Body of pancreas (tissue), 4 donors: ENCODE results near the gene RNF146. TPM values are rescaled to one million over a fixed set of nuclear protein-coding genes. Genes with fewer than 3 reads are reported as not detected.

Experiments
- ATAC-seq: fragments of 150-250 bp; one replicate; pipeline ENCODE4 v1.9.1; 2016
- DNase-seq, 4 donors: peaks; one replicate each; pipeline ENCODE4 v3.0.0-alpha.2; 2019
- H3K27ac ChIP-seq, 4 donors: fragments of 200-600 bp; sonication (generic); 1 replicate in 3 of 4; 2 replicates in 1 of 4; pipeline versions ENCODE4 v1.5.1 to v1.6.1; 2016 to 2019; ENCODE audit warnings: mild to moderate bottlenecking in 1 of 4, mixed read lengths in 1 of 4, moderate library complexity in 1 of 4
- H3K27me3 ChIP-seq, 2 donors: fragments of 200-600 bp; sonication (generic); one replicate each; pipeline ENCODE4 v1.6.0; 2016; ENCODE audit warnings: mild to moderate bottlenecking in 1 of 2
- H3K36me3 ChIP-seq, 2 donors: fragments of 200-600 bp; sonication (generic); replicated peaks in 1 of 2; 2 replicates each; pipeline ENCODE4 v1.5.1; 2016; ENCODE audit warnings: low read depth in 2 of 2; ENCODE audit not compliant: insufficient read depth in 1 of 2
- H3K4me1 ChIP-seq: fragments of 200-600 bp; sonication (generic); one replicate; pipeline ENCODE4 v1.6.0; 2016
- H3K4me3 ChIP-seq, 2 donors: fragments of 200-600 bp; sonication (generic); 1 replicate in 1 of 2; 2 replicates in 1 of 2; pipeline ENCODE4 v1.5.1; 2016 to 2019
- H3K9me3 ChIP-seq, 3 donors: fragments of 200-600 bp; sonication (generic); 1 replicate in 2 of 3; 2 replicates in 1 of 3; pipeline ENCODE4 v1.5.1; 2016
- CTCF ChIP-seq, 7 experiments: fragments of 450-650 bp in 4 of 7; fragments of 200-600 bp in 3 of 7; sonication (generic) in 3 of 7; IDR thresholded peaks; one replicate each; pipeline ENCODE4 v1.5.1; 2016 to 2019; ENCODE audit warnings: antibody characterized with exemption in 7 of 7
- POLR2A ChIP-seq, 3 donors: fragments of 450-650 bp; IDR thresholded peaks; one replicate each; pipeline ENCODE4 v1.6.1; 2016; ENCODE audit warnings: antibody characterized with exemption in 3 of 3, mild to moderate bottlenecking in 2 of 3
- WGBS, 2 donors: methylation state at CpG; one replicate each; pipeline ENCODE4 v1.1.5; 2017; 5-methylcytosine and 5-hydroxymethylcytosine counted together
- intact Hi-C: fragments of 100-400 bp; cut with DNase I; formaldehyde crosslinking; loops from one replicate; pipeline ENCODE4 v1.15.1; 2023
- total RNA-seq, 2 donors: library from RNA; depleted of rRNA; stranded (reverse); fragments of >200 nt; gene quantifications; one replicate each; pipeline ENCODE4 v1.1.0, GENCODE V29; 2016

Gene RNF146
- total RNA-seq, 2 donors from 2014 or later: 36.8 to 42.2 TPM

DNA sequence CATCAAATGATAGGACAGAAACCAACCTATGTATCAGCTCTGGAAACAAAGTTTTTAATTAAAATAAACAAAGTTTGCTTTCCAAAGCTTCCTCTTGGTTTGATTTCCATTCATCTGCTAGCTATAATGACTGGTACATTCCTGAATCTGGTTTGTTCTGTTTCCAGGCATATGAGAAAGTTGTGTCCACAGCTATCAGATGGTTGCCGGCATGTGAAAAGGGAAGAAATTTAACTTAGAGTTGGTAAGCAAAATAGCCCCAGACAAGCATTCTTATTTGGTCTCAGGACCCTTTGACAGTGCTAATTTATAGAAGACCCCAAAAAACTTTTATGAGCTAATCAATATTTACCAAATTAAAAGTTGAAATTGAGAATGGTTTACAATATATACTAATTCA is 3.8 kb upstream of the RNF146 start:
- DNase-seq (no peak), ATAC-seq (no peak)
- TF ChIP-seq CTCF (IDR thresholded peaks at IDR 0.05) (no peak), POLR2A (IDR thresholded peaks at IDR 0.05) (no peak)
- intact Hi-C loops: no loop called here
- WGBS, 2 donors: 79 to 81% methylated on average over 1 of the region's 1 CpG
- Histone ChIP-seq H3K27me3 (no peaks in the 10 kb centered on the region), H3K27ac (no peak overlapping the region), H3K36me3 (no peaks in the 10 kb centered on the region), H3K4me3 (no peak overlapping the region), H3K4me1 (peaks cover 1% of the 10 kb centered on the region), H3K9me3 (no peaks in the 10 kb centered on the region)

GRCh38 chr6:127263481-127263880 is 3.2 kb upstream of the RNF146 start:
- TF ChIP-seq POLR2A (IDR thresholded peaks at IDR 0.05) (no peak), CTCF (IDR thresholded peaks at IDR 0.05) (no peak)
- WGBS, 2 donors: 63 to 68% methylated on average over 4 of the region's 4 CpGs
- Histone ChIP-seq H3K4me1 (peaks cover 7% of the 10 kb centered on the region), H3K27ac (no peak overlapping the region), H3K4me3 (no peak overlapping the region), H3K36me3 (no peaks in the 10 kb centered on the region), H3K27me3 (no peaks in the 10 kb centered on the region), H3K9me3 (no peaks in the 10 kb centered on the region)
- DNase-seq (no peak), ATAC-seq (no peak)
- intact Hi-C loops: no loop called here

- no peaks in the 10 kb centered on the region for H3K9me3 ChIP-seq
- ATAC-seq (peak; percentile 71), DNase-seq (peak; percentile 51 to 66 (median 54))
- peaks cover 19% of the 10 kb centered on the region for H3K4me1 ChIP-seq
- TF ChIP-seq CTCF (IDR thresholded peaks at IDR 0.05) (no peak), POLR2A (IDR thresholded peaks at IDR 0.05) (peak; percentile 92 to 95 (median 95))
- whole genome bisulfite sequencing, 2 donors: 0 to 1% methylated on average over 14 to 64 of the region's 64 CpGs
- H3K27me3 ChIP-seq: no peaks in the 10 kb centered on the region
- peak overlapping the region; percentile 49 to 81 for H3K4me3 ChIP-seq
- intact Hi-C loops: no loop called here
- peak overlapping the region; percentile 99 for H3K27ac ChIP-seq
- no peaks in the 10 kb centered on the region for H3K36me3 ChIP-seq
These were observed 405 bp downstream of the RNF146 start for GRCh38 chr6:127266892-127267645.

- no peaks in the 10 kb centered on the region for H3K9me3 ChIP-seq
- peaks cover 19% of the 10 kb centered on the region for H3K4me1 ChIP-seq
- H3K36me3 ChIP-seq: no peaks in the 10 kb centered on the region
- no peak for ATAC-seq
- H3K4me3 ChIP-seq: peak overlapping the region; percentile 49 to 81
- DNase-seq: peak in 1 of 4 donors; percentile 3
- TF ChIP-seq POLR2A (IDR thresholded peaks at IDR 0.05) (no peak), CTCF (IDR thresholded peaks at IDR 0.05) (no peak)
- H3K27me3 ChIP-seq: no peaks in the 10 kb centered on the region
- WGBS, 2 donors: 0 to 1% methylated on average over 16 of the region's 16 CpGs
- peak overlapping the region; percentile 99 for H3K27ac ChIP-seq
- intact Hi-C loops: no loop called here
These were observed 1.3 kb downstream of the RNF146 start for GRCh38 chr6:127267646-127268625.
